CD4-positive, alpha-beta T cell treated with Interleukin-4 for 4 hours (primary cell): ENCODE data around the gene GRIK3.
"Not testable (repeated sequence)": the region's sequence is repeated elsewhere in the genome, so short reads cannot be mapped to it uniquely, and the experiment has no call there.

Experiments
- DNase-seq: peaks from one replicate; pipeline ENCODE4 v3.0.0-alpha.2; 2020

GRIK3 gene

GRCh38 chr1:36900128-36900527 lies 134.2 kb downstream of the GRIK3 start:
- DNase-seq, result no peak

GRCh38 chr1:36897813-36898212 lies 136.5 kb downstream of the GRIK3 start:
- not testable (repeated sequence) for DNase-seq

DNA sequence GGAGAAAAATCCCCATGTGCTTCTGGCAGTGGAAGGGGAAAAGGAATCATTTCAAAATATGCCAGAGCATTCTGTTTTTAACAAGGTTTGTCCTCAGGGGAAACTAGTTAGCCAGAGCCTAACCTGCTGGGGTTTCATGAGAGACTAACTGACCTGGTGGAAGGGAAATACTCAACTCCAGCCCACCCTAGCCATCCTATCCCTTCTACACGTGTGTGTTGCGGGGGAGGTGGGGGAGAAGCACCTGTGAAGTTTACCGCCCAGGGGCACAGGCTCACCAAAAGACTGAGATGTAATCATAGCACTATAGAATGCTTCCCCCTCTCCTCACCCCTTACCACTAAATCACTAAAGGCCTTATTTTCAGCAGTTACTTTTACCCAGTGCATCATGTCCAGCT lies 139.5 kb downstream of the GRIK3 start:
- DNase-seq, result no peak

- DNase-seq, result no peak
Observed at GRCh38 chr1:36890776-36891175, 143.5 kb downstream of the GRIK3 start.

- DNase-seq, result no peak
Observed at GRCh38 chr1:36889478-36890226, 144.7 kb downstream of the GRIK3 start.

- no peak for DNase-seq
Observed at GRCh38 chr1:36888811-36889477, 145.4 kb downstream of the GRIK3 start.

DNA sequence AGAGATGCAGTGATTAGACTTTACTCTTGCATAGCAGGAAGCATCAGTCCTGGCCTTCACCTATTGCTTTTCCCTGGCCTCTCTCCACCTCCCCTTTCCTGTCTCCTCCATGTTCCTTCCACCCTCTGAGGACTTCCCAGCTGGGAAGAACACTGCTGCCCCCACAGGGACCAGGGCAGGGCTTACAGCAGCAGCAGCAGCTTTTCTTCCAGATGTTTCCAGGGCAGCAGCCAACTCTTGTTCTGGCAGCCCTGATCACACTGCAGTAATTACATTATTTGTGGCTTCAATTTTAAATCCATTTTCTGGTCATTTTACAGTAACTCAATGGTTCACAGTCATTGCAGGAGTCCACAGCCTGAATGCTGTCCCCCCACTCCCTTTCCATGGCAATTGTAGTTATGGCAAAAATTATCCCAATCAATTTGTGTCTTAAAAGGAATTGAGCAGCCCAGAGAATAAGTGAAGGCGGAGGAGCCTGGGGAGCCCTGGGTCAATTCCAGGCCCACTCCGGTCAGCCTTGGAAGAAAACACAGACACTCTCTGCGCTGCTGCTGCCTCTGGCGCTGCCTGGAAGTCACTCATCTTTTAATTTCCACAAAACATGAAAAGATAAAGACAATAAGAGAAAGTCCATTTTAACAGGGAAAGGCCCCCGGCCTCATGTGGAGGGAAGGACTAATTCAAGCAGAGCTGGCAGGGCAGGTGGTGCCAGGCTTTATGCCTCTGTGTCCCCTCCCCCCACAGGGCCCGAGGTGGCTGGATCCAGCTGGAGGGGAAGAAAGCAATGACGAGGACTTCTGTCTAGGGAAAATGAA lies 148.6 kb downstream of the GRIK3 start:
- no peak for DNase-seq

GRCh38 chr1:36884801-36885200 lies 149.5 kb downstream of the GRIK3 start:
- no peak for DNase-seq

DNA sequence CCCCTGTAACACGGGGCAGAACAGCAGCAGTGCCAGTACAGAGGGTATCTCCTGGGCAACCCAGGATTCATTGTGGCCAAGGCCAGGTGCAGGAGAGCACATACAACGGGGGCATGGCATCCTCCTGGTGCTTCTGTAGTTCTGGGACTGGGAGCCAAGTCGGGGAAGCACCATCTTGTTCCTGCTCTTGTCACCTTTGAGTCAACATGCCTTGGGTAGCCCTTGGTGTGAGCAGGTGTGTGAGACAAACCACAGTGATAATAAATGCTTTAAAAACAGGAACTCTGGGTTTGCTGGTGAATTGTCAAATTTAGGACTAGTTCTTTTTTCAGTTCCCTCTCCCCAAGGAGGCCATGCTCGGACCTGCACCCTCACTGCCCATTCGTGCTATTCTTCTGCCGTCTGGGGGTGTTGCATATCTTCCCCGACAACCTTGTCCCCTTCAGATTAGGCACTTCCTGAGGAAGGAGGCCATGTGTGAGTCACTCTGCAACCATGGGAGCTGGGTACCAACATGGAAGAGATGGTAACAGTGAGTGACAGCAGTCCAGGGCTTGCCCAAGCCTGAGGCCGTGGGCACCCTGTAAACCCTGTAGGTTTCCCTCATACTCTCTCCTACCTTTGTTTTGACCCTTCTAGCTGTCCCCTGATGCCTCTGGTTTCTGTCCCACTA lies 150.2 kb downstream of the GRIK3 start:
- no peak for DNase-seq

GRCh38 chr1:36883315-36883949 lies 150.9 kb downstream of the GRIK3 start:
- DNase-seq, result no peak

GRCh38 chr1:36882536-36883285 lies 151.6 kb downstream of the GRIK3 start:
- DNase-seq, result no peak

GRCh38 chr1:36881541-36881940 lies 152.8 kb downstream of the GRIK3 start:
- no peak for DNase-seq

DNA sequence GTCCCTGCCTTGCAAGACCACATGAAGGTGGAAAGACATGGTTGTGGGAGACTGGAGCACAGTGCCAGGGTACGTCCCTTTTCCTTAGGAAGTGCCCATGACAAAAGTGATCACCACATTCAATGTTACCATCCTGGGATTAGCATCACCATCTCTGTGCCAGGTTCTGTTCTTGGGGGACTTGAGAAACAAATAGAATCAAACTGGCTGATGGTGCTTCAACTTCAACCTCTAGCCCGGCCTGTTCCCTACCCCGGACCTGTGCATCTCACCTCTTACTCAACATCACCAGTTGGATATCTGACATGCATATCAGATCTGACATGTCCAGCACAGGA lies 153.3 kb downstream of the GRIK3 start:
- DNase-seq, result no peak

- DNase-seq, result no peak
Observed at GRCh38 chr1:36880155-36881067, 153.9 kb downstream of the GRIK3 start.

DNA sequence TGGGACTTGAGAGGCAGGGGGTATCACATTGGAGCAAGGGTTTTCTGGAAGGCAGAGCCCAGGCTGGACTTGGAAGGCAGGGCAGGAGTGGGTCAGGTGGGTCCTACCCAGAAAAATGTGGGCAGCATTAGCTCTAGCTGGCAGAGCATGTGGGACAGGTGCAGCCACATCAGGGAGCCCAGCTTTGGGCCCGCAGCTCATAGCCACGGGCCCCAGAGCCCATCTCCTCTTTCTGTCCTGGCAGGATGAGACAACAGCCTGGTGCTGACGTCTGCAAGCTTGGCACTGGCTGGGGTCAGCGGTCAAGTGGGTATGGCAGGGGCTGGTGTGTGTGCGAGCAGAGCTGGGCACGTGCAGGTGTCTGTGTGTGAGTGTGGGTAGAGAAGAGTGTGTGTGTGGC lies 154.7 kb downstream of the GRIK3 start:
- no peak for DNase-seq

DNA sequence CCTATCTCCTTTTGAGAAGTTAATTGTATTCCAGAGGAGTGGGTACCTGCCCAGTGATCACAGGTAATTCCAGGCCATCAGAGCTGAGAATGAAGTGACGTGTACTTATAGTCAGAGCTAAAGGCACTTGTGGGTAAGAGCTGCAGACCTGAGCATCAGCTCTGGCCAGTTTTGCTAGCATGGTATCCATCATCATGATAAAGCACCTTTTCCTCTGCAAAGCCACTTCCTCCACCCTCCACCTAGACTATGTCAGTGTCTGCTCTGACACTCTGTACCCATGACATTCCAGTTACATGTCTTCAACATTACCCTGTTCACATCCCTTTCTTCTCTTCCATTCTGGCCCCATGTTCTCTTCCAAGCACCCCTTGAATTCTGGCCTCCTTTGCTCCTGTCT lies 157.3 kb downstream of the GRIK3 start:
- DNase-seq, result no peak

- DNase-seq, result no peak
Observed at GRCh38 chr1:36874271-36875060, 159.8 kb downstream of the GRIK3 start.

DNA sequence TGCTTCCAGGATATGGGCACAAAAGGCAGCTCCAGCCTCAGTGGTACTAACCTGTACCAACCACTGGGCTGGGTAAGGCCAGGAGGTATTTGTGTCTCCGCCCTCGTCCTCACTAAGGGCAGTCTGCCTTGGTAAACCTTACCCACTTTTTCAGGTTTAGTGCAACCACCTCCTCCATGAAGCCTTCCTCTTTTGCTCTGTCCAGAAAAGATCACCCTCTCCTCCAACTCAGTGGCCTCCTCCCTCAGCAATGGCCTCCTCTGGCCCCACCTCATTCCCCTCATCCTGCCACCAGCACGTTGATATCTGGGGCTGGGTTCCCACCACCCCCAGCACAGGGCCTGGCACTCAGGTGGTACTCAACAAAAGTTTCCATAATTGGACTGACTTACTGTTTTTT lies 161.5 kb downstream of the GRIK3 start:
- DNase-seq, result no peak

DNA sequence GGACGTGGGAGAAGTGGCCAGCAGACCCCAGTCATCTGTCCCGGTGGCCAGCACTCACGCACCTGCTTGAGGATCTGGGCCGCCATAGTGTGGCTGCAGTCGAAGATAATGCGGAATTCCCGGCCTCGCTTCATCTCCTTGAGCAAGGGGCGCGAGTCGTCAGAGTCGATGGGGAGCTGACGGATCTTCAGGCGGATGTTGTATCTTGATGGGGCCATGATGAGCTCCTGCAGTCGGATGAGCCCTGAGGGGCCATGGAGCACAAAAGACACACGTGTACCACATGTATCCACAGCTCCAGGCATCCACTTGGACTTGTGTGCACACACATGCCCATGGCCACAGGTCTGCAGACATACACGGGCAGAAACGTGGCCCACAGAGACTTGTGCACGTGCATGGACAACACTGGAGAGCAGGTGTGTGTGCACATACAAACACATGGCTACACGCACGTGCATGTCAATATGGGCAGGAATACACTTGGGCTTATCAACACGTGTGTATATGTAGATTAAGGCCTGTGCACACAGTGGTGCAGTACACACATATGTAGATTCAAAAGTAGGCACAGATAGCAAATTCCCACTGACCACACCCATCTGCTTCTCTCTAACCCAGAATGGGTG lies 162.1 kb downstream of the GRIK3 start:
- no peak for DNase-seq
